Measurements from ENCODE around the gene TTLL9.
"Not testable (repeated sequence)": the region's sequence is repeated elsewhere in the genome, so short reads cannot be mapped to it uniquely, and the experiment has no call there.

The TTLL9 gene

DNA sequence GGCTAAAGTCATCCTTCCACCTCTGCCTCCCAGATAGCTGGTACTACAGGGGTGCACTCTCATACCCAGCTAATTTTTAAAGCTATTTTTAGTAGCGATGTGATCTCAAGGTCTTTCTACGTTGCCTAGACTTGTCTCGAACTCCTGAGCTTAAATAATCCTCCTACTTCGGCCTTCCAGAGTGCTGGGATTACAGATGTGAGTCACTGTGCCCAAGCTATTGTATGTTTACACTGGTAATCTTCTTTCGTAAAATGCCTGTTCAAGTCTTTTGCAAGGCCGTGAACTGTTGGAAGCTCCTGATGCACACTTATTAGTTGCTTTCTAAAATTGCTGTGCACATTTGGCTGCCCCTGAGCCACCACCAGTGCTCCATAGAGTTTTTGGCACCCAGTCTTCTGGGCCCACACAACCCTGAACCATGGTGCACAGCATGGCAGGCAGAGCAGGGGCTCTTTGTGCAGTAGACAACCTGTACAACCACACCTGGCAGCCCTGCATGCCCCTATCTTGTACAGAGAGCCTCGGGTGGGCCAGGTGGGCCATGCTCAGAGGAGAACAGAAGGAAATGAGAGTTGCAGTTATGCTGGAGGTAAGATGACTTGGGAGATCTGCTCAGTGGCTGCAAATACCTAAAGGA, 48.2 kb downstream of the TTLL9 start:
- no peak for DNase-seq (ENCODE audit: low spot score)

DNA sequence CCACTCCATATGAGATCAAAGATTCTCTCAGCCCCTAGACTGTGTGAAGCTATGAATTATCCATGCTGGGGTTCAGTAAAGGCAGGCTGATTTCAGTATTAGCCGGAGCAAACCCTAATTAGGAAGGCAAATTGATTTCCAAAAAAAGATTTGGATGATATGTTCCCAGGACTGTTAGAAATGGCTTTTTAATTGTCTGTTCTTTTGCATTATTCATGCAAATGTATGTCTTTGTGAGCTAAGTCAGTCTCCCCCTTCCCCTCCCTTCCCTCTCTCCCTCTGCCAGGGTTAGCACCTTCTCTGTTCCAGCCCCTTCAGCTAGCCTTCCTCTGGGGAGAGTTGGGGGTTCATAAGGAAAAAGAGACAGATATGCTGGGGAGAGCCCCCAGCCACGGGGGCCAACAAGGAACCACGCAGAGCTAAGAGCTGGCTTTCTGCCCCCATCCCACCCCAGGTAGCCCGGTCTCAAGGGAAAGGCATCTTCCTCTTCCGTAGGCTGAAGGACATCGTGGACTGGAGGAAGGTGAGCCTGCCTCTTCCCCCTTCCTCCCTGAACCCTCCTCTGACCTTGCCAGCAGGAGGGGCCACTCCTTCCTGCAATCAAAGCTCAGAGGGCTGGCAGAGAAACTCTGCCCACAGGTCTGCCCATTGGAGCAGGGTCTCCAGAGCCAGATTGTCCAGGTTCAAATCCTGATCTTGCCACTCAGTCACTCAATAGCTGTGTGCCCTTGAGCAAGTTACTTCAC, 49.1 kb downstream of the TTLL9 start:
- DNase-seq (ENCODE audit: low spot score) = no peak

DNA sequence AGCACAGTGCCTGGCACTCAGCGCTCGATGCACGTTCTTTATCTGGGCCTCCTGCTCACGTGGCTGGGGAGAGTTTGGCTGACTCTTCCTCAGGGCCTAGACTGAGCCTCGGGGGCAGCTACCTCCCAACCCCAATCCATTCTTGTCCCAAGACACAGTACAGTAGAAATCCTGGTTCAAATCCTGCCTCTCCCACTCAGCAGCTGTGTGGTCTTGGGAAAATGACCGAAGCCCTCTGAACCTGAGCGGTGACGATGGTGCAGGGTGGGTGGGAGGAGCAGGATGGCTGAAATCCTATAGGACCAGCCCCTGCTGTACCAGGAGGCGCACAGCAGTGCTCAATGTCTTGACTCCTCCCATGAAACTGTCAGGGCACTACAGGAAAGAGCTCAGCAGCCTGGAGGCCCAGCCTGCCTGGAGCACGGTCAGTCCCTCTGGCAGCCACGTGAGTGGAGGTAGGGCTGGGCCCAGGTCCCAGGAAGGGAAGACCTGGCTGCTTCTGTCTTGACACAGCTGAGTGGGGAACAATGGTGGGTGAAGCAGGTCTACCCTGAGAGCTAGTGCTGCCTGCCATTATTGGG, 49.9 kb downstream of the TTLL9 start:
- DNase-seq (ENCODE audit: low spot score) = no peak

DNA sequence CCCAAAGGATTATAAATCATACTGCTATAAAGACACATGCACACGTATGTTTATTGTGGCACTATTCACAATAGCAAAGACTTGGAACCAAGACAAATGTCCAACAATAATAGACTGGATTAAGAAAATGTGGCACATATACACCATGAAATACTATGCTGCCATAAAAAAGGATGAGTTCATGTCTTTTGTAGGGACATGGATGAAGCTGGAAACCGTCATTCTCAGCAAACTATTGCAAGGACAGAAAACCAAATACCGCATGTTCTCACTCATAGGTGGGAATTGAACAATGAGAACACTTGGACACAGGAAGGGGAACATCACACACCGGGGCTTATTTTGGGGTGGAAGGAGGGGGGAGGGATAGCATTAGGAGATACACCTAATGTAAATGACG, 51.0 kb downstream of the TTLL9 start:
- DNase-seq (ENCODE audit: low spot score) = not testable (repeated sequence)

DNA sequence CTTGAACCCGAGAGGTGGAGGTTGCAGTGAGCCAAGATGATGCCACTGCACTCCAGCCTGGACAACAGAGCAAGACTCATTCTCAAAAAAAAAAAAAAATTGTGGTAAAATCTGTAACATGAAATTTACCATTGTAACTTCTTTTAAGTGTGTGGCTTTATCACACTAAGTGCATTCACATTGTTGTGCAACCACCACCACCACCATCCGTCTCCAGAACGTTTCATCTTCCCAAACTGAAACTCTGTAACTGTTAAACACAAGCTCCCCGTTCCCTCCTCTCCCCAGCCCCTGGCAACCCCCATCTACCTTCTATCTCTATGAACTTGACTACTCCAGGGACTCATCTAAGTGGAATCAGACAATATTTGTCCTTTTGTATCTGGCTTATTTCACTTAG, 51.7 kb downstream of the TTLL9 start:
- no peak for DNase-seq (ENCODE audit: low spot score)

DNA sequence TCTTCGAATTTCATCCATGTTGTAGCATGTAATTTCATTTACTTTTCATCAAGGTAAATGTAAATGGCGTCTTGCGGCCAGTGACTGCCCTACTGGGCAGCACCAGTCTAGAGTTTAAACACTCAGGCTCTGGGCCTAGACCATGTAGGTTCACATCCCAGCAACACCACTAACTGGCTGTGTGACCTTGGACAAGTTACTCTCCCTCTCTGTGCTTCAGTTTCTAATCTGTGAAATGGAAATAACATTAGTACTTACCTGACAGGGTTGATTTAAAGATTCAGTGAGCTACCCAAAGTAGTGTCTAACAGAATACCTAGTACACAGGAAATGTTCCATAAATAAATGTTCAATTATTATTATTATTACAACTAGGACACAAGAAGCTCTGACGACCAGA, 52.2 kb downstream of the TTLL9 start:
- DNase-seq (ENCODE audit: low spot score) = no peak

DNA sequence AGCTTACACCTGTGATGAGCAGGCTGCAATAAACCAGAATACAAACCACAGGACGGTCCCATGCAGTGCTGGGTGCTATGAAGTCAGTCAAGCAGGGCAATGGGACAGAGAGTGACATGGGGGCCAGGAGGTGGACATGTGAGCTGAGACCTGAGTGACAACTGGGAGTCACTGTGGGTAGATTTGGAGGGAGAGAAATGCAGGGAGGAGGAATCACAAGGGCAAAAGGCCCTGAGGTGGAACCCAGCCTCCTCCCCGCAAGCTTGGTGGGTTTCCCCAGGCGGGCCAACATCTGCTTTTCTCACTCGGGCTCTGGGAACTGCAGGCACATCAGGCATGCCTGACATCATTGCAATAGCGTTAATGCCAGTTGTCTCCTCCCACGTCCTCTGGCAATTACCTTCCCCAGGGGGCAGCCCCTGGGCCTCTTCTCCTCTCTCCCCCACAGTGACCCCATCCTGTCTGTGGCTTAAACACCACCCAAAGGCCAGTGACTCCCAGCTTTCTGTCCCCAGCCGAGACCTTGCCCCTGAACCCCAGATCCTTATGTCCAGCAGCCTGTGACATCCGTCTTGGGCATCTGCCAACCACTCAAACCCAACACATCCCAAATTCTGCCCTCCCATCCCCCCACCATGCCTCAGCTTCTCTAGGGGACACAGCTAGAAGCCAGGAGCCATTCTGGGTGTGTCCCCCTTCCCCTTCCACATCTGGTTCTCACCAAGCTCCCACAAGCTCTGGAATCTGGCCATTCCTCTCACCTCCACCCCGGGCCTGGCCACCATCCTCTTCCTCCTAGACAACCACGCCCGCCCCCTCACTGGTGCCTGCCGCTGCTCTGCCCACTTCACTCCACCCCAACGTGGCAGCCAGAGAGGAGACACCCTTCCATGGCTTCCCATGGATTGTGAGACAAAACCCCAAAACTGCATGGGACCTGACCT, 53.2 kb downstream of the TTLL9 start:
- no peak for DNase-seq (ENCODE audit: low spot score)

DNA sequence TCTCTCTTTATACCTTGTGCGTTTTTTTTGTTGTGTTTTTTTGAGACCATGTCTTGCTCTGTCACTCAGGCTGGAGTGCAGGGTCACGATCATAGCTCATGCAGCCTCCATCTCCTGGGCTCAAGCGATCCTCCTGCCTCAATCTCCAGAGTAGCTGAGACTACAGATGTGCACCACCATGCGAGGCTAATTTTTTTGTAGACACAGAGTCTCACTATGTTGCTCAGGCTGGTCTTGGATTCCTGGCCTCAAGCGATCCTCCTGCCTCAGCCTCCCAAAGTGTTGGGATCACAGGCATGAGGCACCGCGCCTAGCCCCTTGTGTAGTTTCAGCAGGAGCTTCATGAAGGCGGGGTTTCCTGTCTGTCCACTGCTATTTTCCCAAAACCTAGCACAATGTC, 54.1 kb downstream of the TTLL9 start:
- no peak for DNase-seq (ENCODE audit: low spot score)

DNA sequence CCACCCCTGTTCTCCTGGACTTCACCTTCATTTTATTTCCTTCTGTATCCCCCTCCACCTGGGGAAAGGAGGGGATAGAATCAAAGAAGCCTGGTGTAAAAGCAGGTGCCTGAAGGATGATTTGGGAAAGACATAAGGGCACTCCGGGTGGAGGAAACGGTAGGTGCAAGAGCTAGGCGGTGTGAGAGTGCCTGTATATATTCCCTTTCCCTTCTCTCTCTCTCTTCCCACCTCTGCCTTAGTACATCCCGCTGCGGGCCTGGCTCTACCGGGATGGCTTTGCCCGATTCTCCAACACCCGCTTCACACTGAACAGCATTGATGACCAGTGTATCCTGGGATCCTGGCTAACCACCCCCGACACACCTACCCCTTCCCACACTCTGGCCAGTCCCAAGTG, 55.2 kb downstream of the TTLL9 start:
- no peak for DNase-seq (ENCODE audit: low spot score)

DNA sequence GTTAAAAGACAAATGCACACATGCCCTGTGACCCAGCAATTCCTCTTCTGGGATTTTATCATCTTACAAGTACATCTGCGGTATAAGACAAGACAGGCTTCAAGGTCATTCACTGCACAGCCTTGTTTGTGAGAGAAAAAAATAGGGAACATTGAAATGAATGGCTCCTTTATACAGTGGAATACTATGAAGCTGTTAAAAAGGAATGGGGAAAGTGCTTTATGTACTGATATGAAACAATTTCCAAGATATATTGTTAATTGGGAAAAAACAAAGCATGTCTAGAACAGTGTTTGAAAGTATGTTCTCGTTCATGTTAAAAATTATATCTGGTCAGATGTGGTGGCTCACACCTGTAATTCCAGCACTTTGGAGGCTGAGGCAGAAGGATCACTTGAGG, 56.1 kb downstream of the TTLL9 start:
- no peak for DNase-seq (ENCODE audit: low spot score)

DNA sequence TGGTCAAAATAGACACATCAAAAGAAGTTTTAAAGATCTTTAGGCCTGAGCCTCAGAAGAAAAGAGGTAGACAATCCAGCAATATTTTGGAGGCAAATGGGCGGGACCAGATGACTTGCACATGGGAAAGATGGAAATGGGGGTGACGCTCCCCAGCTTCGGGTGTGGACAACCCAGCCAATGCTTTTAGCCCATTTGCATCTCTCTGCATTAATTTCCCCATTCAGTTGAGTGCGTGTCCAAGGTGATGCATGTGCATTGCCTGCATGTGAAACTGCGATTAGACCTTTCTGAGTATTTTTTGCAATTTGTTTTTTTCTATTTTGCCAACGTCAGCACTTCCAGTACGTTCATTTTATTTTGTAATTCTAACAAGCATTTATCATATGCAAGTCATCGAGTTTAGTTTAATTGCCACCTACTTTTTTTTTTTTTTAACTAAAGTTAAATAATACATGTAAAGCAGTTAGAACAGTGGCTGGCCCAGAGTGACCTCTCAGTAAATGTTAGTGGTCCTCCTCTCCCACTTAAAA, 57.3 kb downstream of the TTLL9 start:
- DNase-seq (ENCODE audit: low spot score) = no peak

DNA sequence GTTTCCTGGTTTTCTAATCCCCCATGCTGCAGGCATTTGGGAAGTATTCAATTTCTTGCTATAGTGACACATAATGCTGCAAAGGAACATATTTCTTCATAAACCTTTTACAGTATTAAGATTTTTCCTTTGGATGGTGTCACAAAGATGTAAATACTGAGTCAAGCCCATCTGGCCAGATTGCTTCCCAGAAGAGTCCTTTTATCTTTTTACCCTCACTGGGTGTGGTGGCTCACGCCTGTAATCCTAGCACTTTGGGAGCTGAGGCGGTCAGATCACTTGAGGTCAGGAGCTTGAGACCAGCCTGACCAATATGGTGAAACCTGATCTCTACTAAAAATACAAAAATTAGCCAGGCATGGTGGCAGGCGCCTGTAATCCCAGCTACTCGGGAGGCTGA, 59.2 kb downstream of the TTLL9 start:
- DNase-seq (ENCODE audit: low spot score) = not testable (repeated sequence)

DNA sequence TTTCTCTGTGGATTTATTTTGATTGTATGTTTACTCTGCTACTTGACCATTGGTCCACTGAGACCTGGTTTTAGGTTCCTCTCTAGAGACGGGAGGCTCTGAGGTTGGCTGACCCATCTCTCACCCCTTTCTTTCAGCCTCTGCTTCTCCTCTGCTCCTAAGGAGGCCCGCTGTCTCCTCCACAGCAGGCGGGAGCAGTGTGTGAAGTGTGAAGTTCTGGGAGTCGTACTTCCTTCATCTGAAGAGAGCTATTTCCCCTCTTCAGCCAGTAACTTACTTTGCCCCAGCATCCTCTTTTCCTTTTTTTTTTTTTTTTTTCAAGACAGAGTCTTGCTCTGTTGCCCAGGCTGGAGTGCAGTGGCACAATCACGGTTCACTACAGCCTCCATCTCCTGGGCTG, 60.3 kb downstream of the TTLL9 start:
- no peak for DNase-seq (ENCODE audit: low spot score)

DNA sequence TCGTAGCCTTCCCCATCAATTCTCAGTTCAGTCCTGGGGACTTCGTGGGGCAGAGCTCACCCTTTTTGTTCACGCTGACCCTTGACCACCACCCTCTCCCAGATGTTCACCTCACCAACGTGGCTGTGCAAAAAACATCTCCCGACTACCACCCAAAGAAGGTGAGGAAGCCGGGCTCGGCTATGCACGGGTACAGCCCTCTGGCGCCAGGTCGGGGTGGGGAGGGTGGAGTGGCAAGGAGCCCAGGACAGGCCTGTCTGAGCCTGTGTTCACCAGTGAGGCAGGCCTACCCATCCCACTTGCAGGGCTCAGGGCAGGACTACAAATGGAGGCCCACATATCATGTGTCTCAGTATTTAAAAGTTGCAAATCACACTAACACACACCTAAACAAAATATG, 63.3 kb downstream of the TTLL9 start:
- DNase-seq (ENCODE audit: low spot score) = no peak

DNA sequence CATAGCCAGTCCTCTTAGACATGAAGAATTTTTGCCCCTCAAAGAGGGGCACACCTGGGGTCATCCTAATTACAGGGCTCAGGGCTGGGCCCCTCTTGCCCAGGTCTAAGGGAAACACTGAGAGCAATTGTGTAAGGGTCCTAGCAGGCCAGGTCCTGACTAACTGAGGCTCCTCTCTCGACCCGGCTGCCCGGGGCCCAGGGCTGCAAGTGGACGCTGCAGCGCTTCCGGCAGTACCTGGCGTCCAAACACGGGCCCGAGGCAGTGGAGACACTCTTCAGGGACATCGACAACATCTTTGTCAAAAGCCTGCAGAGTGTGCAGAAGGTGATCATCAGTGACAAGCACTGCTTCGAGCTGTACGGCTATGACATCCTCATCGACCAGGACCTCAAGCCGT, 64.1 kb downstream of the TTLL9 start:
- no peak for DNase-seq (ENCODE audit: low spot score)

DNA sequence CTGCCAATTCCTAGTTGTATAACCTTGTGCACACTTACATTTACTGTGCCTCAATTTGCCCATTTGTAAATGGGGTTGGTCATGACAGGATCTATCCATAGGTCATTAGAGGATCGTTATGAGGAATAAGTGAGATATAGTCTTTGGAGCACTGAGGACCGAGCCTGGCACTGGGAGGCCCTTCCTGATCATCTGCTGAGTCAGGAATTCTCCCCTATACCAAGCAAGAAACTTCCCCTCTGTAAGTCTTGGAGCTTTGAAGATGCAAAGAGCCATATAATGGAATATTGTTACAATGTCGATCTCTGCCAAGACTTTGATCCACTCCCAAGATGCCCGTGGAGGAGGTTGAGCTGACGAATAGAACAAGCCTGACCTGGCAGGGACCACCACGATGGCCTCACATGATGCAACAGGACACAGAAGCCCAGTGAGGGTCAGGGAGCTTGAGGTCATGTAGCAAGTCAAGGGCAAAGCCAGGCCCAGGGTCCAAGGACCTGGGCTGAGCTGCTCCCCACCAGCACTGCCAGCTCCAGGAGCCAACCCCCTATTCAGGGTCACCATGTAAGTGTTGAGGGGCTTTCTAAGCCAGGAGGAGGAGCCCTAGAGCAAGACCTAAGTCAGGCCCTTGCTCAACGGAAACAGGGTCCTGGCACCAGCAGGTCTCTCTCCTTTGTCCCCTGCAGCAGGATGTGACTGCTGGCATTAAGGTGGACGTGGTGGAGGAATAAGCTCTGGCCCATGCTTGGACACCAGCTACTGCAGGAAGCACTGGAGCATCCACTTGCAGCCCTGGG, 64.7 kb downstream of the TTLL9 start:
- no peak for DNase-seq (ENCODE audit: low spot score)

DNA sequence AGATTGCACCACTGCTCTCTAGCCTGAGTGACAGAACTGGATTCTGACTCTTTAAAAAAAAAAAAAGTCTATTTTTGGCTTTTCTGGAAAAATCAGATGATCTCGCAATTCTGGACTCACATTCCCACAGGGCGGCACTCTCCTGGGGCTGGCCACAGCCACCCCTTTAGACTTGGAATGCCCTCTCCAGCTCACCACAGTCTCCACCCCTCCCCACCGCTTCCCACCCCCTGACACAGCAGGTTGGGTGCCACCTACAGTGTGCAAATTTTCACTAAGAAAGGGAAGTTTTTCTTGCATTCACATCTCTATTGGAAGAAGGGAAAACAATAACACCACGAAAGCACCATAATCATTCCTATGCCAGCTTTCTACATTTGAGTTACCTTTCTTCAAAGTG, 66.0 kb downstream of the TTLL9 start:
- DNase-seq (ENCODE audit: low spot score) = no peak

DNA sequence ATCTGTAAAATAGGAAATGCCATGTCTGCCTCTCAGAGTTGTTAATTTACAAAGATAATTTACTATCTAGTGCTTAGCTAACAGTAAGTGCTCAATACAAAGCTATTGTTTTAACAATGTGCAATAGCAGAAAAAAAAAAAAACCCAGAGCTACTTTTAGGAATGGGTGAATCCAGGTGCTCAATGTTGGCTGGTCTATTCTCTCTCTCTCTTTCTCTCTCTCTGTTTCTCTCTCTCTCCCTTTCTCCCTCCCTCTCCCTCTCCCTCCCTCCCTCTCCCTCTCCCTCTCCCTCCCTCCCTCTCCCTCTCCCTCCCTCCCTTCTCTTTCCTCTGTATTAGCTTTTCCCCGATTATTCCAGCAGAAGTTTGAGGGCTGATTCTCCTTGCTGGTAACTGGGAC, 67.4 kb downstream of the TTLL9 start:
- no peak for DNase-seq (ENCODE audit: low spot score)

DNA sequence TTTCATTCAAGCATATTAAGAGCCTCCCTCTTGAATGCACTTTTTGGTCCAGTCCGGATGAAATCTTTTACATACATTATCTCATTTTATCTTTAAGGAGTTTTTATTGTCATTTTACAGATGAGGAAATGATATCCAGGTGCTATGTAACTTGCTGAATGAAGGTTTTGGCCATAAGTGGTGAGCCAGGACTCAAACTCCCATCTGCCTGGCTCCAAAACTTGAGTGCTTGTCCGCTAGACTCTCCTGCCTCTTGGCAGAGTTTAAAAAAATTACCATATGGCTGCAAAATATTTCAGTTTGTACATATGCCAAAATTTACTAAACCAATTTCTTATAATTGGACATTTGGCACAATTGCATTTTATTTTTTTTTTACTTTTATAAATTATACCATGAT, 69.2 kb downstream of the TTLL9 start:
- DNase-seq (ENCODE audit: low spot score) = no peak

DNA sequence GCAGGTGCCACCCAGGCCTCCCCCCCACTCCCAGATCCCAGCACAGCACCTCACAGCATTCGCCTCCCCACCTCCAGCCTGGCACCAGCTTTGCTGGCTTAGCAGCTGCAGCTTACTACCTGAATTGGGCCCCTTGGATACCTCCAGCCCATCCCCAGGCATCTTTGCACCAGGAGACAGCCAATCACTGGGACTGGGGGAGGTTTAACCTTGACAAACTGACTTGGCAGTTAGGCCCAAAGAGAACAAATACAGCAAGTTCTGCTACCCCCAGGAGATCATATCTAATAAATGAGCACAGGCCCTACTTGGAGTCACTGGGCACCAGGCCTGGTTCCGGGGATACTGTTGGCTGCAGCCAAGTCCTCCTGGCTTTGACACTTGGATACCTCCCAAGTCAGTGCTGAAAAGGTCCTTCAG, 72.6 kb downstream of the TTLL9 start:
- no peak for DNase-seq (ENCODE audit: low spot score)

DNA sequence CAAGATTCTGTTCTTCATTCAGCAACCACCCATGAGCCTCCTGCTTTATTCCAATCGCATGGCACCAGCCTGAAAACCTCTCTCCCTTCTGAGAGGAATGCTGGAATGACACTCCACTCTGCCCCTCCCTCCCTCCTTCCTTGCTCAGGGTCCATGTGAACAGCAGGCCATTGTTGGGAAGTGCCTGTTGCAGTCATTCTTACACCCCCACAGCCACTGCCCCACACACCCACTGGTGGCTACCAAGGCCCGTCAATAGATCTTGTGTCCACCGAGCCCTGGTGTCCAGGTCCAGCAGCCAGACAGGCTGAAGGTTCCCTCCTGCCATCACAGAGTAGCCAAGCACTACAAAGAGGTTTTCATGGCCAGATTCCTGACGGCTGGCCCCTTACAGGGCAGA, 74.9 kb downstream of the TTLL9 start:
- DNase-seq (ENCODE audit: low spot score) = no peak
